NCI-H1417 treated with DMSO at 0.1 percent for 48 hours (cell line): Measurements from ENCODE around the gene GPX3.

Experiments
- DNase-seq: peaks from one replicate; lab custom pipeline; 2025; lab: John Stamatoyannopoulos, UW

Gene GPX3

DNA sequence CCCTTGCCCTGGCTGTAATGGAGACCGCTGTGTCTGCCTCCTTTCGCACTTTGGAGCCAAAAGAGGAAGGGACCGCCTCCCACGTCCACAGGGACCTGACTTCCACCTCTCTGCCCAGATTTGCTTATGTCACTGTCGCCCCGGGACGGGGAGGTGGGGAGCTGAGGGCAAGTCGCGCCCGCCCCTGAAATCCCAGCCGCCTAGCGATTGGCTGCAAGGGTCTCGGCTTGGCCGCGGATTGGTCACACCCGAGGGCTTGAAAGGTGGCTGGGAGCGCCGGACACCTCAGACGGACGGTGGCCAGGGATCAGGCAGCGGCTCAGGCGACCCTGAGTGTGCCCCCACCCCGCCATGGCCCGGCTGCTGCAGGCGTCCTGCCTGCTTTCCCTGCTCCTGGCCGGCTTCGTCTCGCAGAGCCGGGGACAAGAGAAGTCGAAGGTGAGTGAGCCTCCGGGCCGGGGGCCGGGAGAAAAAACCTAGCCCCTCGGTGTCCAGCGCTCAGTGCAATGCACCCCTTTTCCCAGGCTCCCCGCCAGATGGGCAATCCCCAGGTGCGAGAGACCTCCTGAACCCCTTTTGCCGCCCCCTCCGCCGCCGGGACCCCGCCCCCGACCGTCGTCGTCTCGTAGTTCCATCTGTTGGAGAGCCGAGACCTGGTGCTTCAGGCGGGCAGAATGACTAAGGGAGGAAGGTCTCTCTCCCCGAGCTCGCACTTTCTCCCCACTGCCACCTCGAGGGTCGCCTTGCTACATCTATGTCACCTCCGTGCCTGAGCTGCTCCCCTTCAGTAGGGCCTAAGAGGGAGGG lies at the start of gene GPX3:
Gene GPX3 (plus strand): TSS at position 288 of the 807 bp plus-strand sequence. CDS start 64 bp downstream, at position 352.
- no peak for DNase-seq

- no peak for DNase-seq
These were observed 41.8 kb upstream of the GPX3 start for GRCh38 chr5:150978590-150978989.

DNA sequence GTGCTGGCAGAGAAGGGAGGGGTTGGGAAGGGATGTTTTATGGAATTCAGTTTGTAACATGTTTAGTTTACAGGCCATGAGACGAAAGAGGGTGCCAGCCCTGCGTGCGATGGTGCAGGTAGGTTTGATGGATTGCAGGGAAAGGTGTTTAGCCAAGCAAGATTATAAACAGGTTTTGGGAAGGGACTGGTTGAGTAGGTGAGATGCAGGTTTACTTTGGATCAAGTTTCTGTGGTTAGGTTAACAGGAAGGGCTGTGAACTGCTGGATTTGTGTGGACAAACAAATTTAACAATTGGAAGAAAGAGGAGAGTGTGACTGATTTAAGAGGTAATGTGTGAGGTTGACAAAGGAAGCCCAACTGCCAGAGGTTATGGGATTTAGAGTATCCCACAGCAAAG lies 32.6 kb upstream of the GPX3 start:
- no peak for DNase-seq

- DNase-seq, result no peak
These were observed 30.7 kb upstream of the GPX3 start for GRCh38 chr5:150989695-150990094.

GRCh38 chr5:150992705-150993104 lies 27.7 kb upstream of the GPX3 start:
- DNase-seq, result no peak

DNA sequence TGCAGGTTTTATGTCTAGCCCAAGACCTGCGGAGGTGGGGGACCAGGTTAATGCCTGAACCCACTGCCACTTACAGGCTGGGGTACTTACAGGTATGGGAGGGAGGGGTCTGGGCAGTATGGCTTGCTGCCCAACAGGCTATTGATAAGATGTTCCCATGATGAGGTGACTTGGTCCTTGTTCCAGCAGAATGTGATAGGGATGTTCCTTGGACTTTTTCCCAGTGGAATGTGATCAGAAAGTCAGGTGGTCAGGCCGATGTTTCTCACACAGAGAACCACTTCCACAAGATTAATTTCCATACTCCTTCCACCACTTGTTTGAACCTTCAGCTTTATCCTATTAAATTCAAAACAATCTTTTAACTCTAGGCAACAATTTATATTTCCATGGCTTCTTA lies 27.0 kb upstream of the GPX3 start:
- no peak for DNase-seq

GRCh38 chr5:150993826-150994412 lies 26.5 kb upstream of the GPX3 start:
- DNase-seq, result no peak

- no peak for DNase-seq
These were observed 20.5 kb upstream of the GPX3 start for GRCh38 chr5:150999704-151000442.

DNA sequence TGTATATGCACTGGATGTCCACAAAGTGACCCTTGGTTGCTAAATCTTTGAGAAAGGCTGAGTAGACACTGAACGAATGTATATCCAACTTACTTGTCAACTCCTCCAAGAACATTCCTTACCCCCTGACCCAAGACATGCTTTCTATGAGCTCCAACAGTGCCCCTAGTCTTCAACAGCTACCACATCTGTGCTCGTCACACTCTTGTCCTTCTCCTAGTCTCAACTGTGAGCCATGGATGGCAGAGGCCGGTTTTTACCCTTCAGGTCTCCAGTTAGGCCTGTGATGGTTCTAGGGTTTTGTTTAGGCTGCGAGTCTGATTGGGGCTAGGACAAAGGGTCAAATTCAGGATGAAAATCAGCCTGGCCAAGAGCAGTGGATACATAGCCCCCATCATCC lies 19.0 kb upstream of the GPX3 start:
- no peak for DNase-seq

GRCh38 chr5:151002250-151002649 lies 18.1 kb upstream of the GPX3 start:
- no peak for DNase-seq

DNA sequence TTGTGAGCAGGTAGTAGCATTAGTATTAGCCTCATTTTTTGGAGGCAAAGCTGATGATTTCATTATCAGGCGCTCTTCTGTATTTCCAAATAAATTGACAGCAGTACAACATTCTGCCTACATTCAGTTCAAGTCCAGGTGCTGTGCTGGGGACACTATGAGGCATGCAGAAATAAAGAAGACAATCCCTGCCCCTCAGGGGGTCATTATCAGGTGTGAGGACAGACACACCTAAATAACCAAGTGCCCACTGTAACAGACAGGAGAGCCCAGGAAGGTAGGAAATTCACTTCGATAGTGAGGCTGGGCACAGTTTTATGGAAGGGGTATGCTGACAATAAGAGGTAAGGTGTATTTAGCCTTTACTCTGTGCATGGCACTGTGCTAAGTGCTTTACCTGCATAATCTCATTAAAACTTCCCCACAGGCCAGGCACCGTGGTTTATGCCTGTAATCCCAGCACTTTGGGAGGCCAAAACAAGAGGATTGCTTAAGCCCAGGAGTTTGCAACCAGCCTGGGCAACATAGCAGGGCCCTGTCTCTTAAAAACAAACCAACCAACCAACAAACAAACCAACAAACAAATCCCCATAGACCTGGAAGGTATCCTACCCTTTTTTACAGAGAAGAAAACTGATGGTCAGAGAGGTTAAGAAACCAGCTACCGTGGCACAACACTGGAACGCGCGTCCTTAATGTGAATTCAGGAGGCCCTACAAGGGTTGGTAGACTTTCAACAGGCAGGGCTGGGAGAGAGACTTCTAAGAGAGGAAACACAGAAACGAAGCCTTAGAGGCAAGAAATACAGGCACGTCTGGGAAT lies 17.5 kb upstream of the GPX3 start:
- no peak for DNase-seq

DNA sequence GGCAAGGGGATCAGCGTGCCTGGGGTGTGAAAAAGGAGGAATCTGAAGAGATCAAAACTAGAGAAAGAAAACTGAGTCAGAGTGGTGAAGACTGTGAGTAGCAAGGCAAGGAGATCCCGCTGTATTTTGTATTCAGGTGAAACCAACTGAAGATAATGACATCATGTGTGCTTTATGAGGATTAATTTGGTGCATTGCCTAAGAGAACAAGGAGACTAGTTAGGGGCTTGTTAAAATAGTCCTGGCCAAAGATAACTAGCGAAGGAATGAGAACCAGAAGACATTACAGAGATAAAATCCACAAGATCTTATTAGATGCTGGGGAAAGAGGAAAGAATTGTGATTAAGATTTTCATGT lies 16.9 kb upstream of the GPX3 start:
- DNase-seq, result no peak

DNA sequence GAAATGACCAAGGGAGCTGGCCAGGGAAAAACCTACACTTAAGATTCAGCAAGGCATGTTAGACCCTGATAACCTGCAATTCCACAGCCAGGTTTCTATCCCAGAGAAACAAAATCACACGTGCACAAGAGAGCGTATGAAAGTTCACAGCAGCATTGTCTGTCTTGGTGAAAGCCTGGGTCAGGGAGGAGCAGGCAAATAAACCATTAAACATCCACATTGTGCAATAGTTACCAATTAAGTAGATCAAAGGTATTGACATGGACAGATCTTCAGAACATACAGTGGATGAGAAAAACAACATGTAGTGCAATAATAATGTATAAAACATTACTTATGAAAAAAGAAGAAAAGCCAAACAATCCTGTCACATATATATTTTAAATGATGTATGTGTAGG lies 15.9 kb upstream of the GPX3 start:
- DNase-seq, result no peak

GRCh38 chr5:151005187-151005949 lies 15.0 kb upstream of the GPX3 start:
- no peak for DNase-seq

DNA sequence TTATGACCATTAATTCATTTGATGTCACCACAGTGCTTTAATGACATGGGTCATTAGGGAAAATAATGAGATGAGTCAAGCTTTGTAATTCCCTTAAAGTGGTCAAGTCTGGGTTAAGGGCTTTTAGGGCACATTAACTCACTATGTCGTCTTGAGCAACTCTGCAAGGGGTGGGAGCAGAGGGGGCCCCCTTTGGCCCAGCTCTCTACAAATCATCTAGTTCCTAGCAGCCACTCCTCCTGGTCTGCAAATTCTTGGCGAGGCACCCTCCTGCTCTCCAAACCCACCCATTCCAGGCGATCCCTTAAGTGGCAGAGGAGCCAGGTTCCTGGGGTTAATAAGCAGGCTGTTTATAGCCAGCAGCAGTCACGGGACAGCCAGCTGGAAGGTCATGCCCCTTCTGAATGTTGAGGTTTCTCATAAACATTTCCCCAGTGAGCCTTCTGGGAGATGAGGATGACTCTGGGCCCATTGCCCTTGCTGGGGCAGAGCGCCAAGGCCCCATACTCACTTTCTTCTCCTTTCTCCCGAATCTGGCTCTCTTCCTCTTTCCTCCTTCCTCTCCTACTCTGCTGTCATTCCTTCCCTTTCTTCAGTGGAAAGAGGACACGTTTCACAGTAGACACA lies 14.3 kb upstream of the GPX3 start:
- DNase-seq, result no peak

DNA sequence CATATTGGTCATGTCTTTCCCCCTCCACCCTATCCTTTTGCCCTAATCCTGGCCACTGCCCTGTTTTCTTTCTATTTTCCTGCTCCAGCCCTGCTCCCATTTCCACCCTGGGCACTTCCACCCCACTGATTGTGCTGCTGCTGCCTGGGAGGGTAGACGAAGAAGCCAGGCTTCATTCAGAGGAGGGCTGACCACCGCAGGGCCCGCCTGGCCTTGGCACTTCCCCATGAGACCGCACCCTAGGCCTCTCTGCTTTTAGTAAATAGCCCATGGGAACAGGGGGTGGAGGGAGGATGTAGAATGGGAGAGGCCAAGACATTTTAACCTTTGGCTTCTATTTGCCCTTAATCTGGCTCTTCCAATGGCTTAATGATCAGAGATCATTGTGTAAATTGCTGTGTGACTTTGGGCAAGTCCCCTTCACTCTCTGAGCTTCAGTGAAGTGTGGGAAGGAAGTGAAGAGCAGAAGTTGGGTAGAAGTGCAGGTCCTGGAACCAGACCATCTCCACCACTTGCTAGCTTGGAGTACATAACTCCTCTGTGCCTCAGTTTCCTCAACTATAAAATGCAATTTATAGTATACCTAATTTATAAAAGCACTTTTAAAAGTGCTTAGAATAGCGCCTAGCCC lies 13.6 kb upstream of the GPX3 start:
- no peak for DNase-seq

DNA sequence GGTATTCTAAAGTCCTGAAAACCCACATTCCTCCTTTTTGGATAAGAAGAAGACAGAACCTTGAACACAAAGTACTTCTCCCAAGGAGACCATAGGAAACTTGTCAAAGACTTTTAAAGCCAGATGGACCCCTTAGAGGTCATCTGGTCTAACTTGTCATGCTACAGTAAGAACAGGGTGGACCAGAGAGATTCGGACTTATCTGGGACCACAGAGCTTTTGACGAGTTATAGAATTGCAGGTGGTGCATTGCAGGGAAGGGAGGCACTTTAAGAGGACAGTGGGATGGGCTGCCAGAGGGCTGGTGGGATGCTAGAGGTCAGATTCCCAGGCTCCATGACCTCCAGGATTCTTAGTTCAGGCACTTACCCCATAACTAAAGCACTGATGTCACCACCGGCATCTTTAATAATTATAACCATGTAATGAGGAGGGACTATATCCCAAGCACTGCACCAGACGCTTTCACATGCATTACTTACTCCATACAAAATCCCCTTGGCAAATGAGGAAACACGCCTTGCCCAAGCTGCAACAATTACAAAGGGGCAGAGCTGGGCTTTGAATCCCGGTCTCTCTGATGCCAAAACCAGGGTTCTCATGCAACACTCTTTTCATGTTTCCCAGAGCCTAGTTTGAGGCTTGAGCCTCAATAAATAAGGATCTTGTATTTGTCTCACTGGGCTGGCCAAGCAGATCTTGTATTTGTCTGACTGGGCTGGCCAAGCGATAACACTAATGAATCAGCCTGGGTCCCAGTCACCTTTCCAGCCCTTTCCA lies 12.8 kb upstream of the GPX3 start:
- DNase-seq, result no peak

- no peak for DNase-seq
These were observed 12.2 kb upstream of the GPX3 start for GRCh38 chr5:151008210-151008491.

DNA sequence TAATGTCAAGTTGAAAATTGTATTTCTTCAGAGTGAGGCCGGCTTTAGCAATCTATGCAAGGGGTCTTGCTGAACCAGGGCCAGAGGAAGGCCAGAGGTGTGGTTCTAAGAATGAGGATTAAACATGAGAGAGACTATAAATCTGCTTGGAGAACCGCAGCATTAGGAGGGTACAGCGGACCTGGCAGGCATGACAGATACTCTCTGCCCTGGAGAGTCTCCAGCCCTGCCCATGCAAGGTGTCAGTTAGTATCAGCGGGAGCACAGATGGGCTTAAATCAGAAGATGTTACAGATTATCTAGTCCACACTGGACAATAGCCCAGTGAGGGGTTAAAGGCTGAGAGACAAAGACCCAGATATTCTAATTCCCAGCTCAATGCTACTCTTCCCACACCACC lies 11.5 kb upstream of the GPX3 start:
- no peak for DNase-seq

DNA sequence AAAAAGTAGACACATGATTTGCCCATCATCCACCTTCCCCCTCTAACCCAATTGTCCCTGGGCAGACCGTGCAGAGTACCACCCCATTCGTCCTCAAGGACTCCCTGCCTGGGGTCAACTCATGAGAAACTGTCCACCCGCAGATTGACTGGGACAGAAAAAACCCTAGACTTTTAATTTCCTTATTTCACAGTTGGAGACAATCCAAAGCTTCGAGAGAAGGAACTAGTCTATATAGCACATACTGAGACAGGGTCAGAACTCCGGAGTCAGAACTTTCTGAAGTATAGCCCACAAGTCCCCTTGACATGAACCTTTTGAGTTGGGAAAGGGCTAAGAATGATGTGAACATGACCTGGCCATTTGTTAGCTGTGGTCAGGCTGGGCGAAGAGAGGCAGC lies 7.5 kb upstream of the GPX3 start:
- no peak for DNase-seq
